ENCODE results near the gene MXD4.
"Not testable (repeated sequence)": the region's sequence is repeated elsewhere in the genome, so short reads cannot be mapped to it uniquely, and the experiment has no call there.

Gene MXD4

DNA sequence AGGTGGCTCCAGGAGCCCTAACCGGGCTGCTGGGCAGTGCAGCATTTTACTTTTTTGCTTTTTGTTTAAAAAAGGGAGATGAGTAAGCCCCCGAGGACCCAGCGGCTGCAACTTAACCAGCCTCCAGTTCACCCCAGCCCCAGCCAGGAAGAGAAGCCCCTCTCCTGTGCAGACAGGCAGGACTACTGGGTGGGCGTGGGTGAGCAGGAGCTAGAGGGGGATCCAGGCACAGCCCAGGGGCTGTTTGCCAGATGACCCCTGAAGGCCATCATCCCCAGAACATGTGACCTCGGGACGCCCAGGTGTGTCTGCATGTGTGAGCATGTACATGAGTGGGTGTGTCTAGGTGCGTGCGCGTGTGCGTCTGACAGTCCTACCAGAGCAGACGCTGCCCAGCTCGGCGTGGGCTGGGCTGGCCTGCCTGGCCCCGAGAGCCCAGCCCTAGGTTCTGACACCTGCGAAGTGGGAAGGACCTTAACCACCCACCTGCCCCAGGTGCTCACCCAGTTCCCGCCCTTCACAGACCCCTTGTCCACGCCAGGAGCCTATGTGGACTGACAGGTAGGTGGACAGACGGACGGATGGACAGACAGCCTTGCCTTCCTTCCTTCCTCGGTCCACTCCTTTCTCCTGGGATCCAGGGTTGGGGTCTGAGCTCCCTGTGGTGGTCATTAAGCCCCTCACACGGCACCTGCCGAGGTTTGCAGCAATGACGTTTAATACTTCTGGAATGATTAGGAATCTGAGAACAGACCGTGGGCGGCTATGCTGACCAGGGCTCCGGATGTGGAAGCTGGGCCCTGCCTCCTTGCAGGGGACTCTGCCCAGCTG lies 12.2 kb downstream of the MXD4 start:
- DNase-seq, result no peak

- DNase-seq, result no peak
Measured at GRCh38 chr4:2248821-2249261, 13.1 kb downstream of the MXD4 start.

- no peak for DNase-seq
Measured at GRCh38 chr4:2248044-2248780, 13.7 kb downstream of the MXD4 start.

DNA sequence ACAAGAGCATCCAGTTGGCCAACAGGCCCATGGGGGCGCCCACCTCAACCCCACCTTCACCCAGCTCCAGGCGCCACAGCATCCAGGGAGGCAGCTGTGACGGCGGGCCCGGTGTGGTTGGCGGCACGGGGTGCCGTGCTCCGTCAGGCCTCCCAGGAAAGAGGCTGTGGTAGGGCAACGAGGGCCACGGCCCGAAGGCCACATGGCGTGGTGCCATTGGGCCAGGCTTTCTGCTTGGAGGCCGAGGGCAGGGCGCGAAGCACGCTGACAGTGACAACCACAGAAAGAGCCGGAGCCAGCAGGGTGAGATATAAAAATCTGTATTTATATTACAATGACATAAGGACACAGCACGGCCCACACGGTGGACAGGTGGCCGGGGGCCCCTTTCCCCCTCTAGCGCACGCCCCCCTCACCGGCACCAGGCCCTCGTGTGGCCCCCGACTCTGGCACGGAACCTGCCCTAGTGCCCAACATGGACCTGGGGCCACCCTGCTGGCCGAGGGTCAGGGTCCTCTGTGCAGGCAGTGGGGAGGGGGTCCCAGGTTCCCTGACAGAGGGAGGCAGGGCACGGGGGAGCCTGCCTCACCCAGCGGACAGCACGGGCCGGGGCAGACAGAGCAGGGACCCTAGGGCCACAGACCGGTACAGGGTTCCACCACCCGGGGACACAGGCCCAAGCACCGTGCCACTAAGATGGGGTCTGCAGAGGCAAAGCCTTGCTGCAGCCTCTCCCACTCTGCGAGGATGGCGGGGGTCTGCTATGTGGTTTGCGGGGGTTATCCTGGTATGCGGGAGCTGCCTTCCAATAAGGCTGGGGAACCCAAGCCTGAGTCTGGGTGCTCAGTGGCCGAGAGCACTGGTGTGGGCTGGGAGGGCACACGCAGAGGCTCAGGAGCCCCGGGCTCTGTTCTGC lies 14.5 kb downstream of the MXD4 start:
- no peak for DNase-seq

GRCh38 chr4:2246384-2247127 lies 15.4 kb downstream of the MXD4 start:
- no peak for DNase-seq

DNA sequence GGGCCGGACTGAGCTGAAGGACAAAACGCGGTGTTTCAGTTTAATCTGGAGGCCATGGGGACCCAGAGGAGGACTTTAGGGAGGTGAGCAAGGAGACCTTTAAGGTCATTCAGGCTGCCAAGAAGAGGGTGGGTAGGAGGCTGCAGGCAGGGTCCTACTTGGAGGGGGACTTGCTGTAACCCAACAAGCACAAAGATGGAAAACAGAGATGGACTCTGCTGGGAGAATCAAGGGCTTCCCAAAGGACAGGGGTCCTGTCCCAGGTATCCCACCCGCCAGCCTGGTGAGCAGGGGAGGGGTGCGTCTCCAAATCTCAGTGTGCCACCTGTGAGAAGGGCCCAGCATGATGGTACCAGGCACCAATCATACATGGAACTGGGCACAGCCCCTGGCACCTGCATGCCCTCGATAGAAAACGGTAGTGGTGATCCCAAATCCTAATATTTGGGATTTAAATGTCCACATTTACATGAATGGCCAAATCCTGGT lies 16.1 kb downstream of the MXD4 start:
- DNase-seq, result no peak

DNA sequence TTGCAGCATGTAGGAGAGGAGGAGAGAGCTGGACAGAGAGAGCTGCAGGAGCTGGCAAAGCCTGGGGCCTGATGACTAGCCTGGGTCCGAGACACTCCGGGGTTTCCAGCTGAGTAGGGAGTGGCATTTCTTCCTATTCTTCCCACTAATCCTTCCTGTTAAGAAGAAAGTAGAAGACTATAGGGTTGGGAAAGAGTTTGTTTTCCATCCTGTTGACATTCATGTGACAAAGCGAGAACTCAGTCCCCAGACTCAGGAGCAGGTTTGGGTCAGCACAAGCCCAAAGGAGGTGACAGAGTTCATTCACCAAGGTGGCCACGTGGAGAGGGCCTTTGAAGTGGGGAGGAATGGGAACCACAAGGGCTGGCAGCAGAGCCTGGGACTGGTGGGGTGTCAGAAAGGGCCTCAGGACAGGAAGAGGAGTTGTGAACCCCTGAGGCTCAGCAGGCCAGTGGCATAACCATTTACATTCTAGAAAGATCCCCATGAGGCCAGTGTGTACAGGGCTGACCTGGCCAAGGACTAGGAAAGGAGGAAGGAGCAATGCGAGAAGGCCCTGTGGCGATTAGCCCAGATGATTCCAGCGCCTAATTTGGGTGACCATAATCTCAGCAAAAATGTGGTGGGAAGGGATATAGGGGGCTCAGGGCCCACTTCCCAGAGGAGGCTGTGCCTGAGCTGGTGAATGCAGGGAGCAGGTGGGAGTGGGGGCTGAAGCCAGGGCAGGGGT lies 16.7 kb downstream of the MXD4 start:
- no peak for DNase-seq

DNA sequence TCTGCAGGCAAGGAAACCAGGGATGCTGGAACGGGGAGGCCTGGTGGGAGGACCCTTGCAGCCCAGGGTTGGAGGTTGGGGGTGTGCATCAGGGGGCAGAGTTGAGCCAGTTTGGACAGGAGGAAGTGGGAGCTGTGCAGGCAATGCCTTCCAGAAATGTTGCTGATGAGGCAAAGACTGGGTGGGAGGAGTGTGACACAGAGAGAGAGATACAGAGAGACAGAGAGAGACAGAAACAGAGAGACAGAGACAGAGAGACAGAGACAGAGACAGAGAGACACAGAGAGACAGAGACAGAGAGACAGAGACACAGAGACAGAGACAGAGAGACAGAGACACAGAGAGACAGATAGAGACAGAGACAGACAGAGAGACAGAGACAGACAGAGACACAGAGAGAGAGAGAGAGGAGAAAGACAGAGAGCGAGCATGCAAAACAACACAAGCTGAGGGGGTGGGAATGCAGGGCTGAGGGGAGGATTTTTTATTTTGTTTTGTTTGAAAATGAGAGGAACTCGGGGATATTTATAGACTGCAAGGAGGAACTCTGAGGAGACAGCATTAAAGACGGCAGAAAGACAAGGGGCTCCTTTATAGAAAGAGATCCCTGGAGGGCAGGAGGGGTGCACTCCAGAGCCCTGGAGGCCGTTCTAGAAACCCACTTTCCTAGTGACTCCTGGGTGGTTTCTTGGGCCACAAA lies 18.1 kb downstream of the MXD4 start:
- peak in 1 of 2 experiments; percentile 16 for DNase-seq

DNA sequence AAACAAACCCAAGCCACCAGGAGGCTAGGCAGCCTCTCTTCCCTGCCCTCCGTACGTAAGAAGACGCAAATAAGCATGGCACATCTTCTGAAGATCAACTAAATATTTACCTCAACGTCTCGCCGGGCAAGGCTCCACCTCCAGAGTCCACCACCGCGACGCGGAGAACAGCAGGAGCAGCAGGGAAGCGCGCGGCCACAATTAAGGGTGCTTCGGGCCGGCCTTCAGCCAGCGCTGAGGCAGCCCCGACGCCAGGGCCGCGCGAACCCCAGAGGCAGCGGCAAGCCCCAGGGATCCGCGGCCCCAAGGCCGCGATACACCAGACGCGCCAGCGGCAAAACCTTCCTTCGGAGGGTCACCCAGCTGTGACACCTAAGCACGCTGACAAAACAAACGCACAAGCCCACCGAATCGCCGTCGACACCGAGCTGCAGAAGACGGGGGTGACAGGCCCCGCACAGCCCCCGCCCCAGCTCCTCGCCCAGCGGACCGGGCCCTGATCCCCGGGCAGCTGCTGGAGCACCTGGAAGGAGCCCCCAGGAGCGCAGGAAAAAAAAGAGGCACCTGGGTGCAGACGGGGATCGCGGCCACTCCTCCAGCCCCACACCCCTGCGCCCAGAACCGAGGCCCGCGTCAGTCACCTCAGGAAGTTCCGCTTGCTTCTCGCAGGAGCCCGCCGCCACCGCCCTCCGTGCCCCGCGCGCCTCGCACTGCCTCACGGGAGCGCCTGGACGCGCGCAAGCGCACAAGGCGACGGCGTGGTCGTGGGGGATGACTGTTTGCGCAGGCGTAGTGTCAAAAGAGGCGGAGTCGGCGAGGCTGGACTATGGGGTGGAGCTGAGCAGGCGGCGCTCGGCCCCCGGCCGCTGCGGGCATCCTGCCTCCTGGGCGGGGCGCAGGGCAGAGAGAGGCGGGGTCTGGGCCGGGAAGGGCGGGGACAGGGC lies 20.2 kb downstream of the MXD4 start, which contains the start of the genes HAUS3 and POLN:
Gene HAUS3, minus strand, starts transcription at position 712 of the 944 bp plus-strand sequence. CDS start 1,175 bp downstream, outside the sequence.
Gene POLN, minus strand, starts transcription at position 712 of the 944 bp plus-strand sequence. CDS start 12,890 bp downstream, outside the sequence.
- peak; percentile 84 to 92 for DNase-seq

GRCh38 chr4:2241003-2241402 lies 20.9 kb downstream of the MXD4 start:
- DNase-seq, result no peak

- no peak for DNase-seq
Measured at GRCh38 chr4:2236944-2237666, 24.8 kb downstream of the MXD4 start.

DNA sequence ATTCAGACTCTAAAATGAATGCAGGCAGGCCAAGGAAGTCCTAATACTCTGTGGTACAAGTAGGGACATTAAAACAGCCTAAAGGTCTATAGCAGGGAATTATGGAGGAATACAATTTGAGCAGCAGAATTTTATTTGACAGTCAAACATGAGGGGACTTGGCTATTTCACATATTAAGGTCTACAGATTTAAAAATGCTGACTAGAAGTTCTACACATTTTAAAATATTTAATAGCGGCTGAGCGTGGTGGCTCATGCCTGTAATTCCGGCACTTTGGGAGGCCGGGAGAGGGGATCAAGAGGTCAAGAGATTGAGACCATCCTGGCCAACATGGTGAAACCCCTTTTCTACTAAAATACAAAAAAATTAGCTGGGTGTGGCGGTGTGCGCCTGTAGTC lies 30.8 kb downstream of the MXD4 start:
- no peak for DNase-seq

DNA sequence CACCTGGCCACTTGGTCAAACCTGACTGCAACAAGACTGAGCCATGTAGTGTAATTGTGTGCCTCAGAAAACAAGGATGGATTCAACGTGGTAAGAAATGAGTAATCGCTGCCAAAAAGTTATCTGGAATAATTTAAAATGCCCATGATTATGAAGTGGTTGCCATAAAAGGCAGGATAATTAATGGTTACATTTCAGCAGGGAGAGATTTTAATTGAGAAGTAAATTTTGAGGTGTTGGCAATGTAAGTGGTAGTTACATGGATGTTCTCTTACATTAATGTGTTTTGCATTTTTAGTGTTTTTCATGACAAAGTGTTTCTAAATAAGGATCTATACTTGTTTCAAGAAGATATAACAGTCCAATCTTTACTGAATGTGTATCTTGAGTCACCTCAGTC lies 35.6 kb downstream of the MXD4 start:
- no peak for DNase-seq

DNA sequence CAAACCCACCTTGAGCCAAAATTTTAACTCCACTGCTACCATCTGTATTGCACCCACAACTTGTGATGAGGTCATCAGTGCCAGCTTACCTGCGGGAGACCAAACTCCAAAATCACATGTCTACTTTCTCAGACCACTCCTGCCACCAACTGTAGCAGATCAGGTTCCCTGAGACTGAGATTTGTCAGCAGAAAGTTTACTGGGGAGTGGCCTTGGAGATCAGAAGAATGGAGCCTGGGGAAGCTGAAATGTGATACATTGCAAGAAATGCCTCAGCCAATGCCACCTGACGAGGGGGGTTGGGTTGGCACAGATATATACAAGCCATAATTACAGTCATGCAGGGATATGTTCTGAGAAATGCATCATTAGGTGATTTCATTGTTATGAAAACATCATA lies 39.1 kb downstream of the MXD4 start:
- no peak for DNase-seq

DNA sequence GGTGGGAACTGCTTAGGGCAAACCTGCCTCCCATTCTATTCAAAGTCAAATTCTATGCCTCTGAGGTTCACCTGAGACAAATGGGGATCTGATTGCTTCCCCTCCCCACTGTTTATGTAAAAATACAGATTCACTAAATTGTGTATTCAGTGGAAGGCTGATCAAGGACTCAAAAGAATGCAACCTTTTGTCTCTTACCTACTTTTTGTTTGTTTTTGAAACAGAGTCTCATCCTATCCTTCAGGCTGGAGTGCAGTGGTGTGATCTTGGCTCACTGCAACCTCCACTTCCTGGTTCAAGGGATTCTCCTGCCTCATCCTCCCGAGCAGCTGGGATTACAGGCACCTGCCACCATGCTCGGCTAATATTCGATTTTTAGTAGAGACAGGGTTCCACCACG lies 40.5 kb downstream of the MXD4 start:
- DNase-seq, result not testable (repeated sequence)

- peak; percentile 10 to 65 for DNase-seq
Measured at GRCh38 chr4:2220016-2220630, 41.8 kb downstream of the MXD4 start.

DNA sequence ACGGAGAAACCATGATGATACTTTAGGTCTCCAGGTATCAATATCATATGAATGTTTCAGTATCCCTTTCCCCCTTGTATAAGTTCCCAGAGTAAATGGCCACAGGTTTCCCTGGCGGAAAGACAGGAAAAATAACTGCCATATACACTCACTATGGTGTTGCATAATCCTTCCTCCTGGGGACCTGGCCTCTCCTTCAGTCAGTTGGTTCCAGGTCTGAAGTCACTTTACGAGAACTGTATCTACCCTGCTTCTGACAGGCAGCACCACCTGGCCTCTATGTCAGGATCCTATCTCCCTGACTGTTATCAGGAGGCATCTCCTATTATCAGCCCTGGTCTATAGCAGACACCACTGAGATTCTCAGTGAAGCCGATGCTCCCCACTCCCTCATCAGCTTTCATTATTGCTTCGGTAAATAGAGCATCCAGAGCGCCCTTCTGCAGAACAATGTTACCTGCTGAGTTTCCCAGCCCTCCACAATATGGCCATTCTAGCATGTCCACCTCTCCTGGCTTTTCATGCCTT lies 42.6 kb downstream of the MXD4 start:
- no peak for DNase-seq

DNA sequence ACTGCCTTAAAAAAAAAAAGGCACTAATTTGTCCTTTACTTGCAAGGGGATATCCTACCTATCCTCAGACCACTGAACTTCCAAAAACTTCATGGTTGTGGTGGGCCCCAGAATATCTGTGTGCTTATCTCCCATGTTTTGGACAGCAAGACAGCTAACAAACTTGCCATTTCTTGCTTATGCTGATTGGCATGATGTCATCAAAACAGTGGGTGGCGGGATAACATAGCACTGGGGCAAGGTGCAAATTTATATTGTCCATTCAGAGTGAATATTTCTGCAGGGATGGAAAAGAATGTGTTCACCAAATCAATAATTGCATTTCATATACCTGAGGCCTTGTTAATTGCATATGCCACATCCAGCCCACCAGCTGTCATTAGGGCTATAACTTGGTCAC lies 43.5 kb downstream of the MXD4 start:
- DNase-seq, result no peak
